Prostate gland (tissue), 2 donors: ENCODE data around the gene PLEKHA7. TPM values are rescaled to one million over a fixed set of nuclear protein-coding genes. Genes with fewer than 3 reads are reported as not detected.
A peak's percentile ranks its signal among the peaks of the same experiment; 100 is the strongest.

Source experiments
- DNase-seq: peaks from one replicate; pipeline ENCODE4 v3.0.0-alpha.2; 2019; ENCODE audit warnings: low spot score
- H3K27ac ChIP-seq, 2 donors: fragments of 200-600 bp; sonication (generic); 2 replicates each; pipeline ENCODE4 v1.5.1; 2017 to 2019
- H3K27me3 ChIP-seq: fragments of 200-600 bp; sonication (generic); replicated peaks from 2 replicates; pipeline ENCODE4 v1.5.1; 2019; ENCODE audit not compliant: insufficient read depth
- H3K36me3 ChIP-seq, 2 donors: fragments of 200-600 bp; sonication (generic); 1 replicate in 1 of 2; 2 replicates in 1 of 2; pipeline versions ENCODE4 v1.5.1 to v1.8.1; 2017 to 2019
- H3K4me1 ChIP-seq: fragments of 200-600 bp; sonication (generic); replicated peaks from 2 replicates; pipeline ENCODE4 v1.5.1; 2019
- H3K4me3 ChIP-seq, 2 donors: fragments of 200-600 bp; sonication (generic); 2 replicates each; pipeline ENCODE4 v1.5.1; 2017 to 2019
- H3K9me3 ChIP-seq: fragments of 200-600 bp; sonication (generic); 2 replicates; pipeline ENCODE4 v1.5.1; 2017
- CTCF ChIP-seq, 4 experiments: fragments of 200-600 bp in 2 of 4; fragments of 450-650 bp in 2 of 4; sonication (generic) in 2 of 4; IDR thresholded peaks; 1 replicate in 3 of 4; 2 replicates in 1 of 4; pipeline ENCODE4 v1.5.1; 2016 to 2019; ENCODE audit warnings: antibody characterized with exemption in 4 of 4, mild to moderate bottlenecking in 2 of 4, moderate library complexity in 2 of 4
- POLR2A ChIP-seq: fragments of 450-650 bp; IDR thresholded peaks from one replicate; pipeline ENCODE4 v1.6.1; 2016; ENCODE audit warnings: antibody characterized with exemption, mild to moderate bottlenecking
- POLR2AphosphoS5 ChIP-seq: sonication (generic); formaldehyde crosslinking; IDR thresholded peaks from one replicate; pipeline ENCODE4 v1.6.1; 2017; ENCODE audit warnings: antibody characterized with exemption
- WGBS: methylation state at CpG from one replicate; pipeline ENCODE4 v1.1.5; 2018; 5-methylcytosine and 5-hydroxymethylcytosine counted together
- intact Hi-C: fragments of 100-400 bp; cut with DNase I; formaldehyde crosslinking; loops from one replicate; pipeline ENCODE4 v1.14.2; 2022
- total RNA-seq, 2 donors: library from RNA; depleted of rRNA; stranded (reverse); fragments of >200 nt; gene quantifications; one replicate each; pipeline ENCODE4 v1.1.0, GENCODE V29; 2016

Gene PLEKHA7
- total RNA-seq, 2 donors from 2014 or later = 14.6 to 38.3 TPM

DNA sequence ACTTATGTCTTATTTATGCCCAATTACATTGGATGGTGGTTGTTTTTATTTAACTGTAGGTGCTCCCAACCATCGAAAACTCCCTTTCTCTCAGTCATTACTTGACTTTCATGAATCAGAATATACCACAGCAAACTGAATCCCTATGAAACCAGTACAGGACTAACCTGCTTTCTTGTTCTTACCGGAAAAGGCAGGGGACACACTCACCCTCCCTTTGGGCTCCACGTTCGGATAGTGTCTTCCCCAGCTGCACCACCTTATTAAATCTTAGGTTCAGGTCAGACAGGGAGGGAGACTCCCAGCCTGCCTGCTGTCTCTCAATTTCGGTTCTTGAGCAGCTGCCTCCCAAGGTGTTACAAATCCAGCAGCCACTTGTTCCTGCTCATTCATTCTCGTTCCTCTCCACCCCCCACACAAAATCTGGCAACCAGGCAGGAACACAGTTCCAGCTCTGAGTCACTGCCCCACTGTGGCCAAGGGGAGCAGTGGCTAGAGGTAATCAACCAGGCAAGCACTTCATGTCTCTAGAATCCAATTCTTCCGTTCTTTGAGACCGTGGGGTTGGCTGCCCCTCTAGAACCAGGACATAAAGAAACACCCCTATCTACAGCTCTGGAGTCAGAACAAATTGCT, 133.0 kb downstream of the PLEKHA7 start:
- H3K27ac ChIP-seq = peak overlapping the region in 1 of 2 donors; percentile 9
- intact Hi-C loops = no loop called here
- TF ChIP-seq POLR2A (no peak), CTCF (IDR thresholded peaks at IDR 0.05) (peak in 3 of 4 experiments; percentile 28 to 55 (median 47)), POLR2AphosphoS5 (peak; percentile 72)
- WGBS = 29% methylated on average over 8 of the region's 8 CpGs
- peak; percentile 83 for DNase-seq
- H3K4me1 ChIP-seq = peaks cover 2% of the 10 kb centered on the region
- no peaks in the 10 kb centered on the region for H3K36me3 ChIP-seq
- no peaks in the 10 kb centered on the region for H3K27me3 ChIP-seq
- no peaks in the 10 kb centered on the region for H3K9me3 ChIP-seq
- no peak overlapping the region for H3K4me3 ChIP-seq

DNA sequence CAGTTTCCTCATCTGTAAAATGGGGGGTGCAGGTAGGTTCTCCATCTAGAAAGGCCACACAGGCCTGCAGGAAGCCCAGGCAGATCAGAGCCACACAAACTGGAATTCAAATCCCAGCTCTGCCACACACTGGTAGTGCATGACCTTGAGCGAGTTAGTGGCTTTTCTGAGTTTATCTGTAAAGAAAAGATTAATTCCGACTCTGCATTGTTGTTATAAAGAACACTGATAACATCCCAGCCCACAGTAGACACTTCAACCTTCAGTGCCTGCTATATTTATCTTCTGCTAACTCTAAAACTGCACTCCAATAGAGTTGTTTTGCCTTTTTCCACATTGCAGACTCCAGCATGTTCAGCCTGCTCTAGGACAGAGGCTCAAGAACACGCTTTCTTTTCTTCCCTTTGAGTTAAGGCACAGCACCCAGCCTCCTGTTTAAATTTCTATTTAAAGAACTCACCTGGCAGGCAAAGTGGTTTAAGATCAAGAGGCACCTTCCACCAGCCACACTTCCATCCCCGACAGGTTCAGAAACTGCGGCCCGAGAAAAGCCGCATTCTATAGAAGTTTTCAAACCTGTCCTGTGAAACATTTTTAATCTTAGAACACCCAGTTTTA, 133.9 kb downstream of the PLEKHA7 start:
- intact Hi-C loops = no loop called here
- WGBS = 70% methylated on average over 7 of the region's 7 CpGs
- no peak overlapping the region for H3K4me3 ChIP-seq
- no peaks in the 10 kb centered on the region for H3K36me3 ChIP-seq
- no peaks in the 10 kb centered on the region for H3K9me3 ChIP-seq
- DNase-seq = no peak
- TF ChIP-seq CTCF (IDR thresholded peaks at IDR 0.05) = no peak
- no peak for TF ChIP-seq POLR2A
- no peak for TF ChIP-seq POLR2AphosphoS5
- no peak overlapping the region for H3K27ac ChIP-seq
- H3K4me1 ChIP-seq = peaks cover 2% of the 10 kb centered on the region
- H3K27me3 ChIP-seq = no peaks in the 10 kb centered on the region

DNA sequence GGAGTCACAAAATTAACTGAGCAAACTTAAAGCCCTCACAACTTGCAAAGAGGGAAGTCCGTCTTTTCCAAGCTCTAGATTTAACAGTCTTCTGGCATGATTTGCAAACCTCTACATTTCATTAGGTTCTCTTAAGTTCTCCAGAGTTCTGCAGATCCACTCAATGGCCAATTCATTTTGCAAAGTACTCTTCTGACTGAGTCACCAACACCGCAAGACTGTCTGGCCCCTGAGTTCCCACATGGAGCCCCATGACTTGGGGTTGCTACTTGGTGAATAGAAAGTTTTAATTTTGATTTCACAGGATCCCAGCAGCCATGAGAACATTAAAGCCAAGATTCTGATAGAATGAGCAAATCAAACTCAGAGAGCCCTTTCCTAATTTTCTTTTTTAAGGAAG, 134.5 kb downstream of the PLEKHA7 start:
- H3K4me3 ChIP-seq = no peak overlapping the region
- no peaks in the 10 kb centered on the region for H3K36me3 ChIP-seq
- H3K27ac ChIP-seq = no peak overlapping the region
- H3K4me1 ChIP-seq = peaks cover 2% of the 10 kb centered on the region
- 86% methylated on average over 2 of the region's 2 CpGs for WGBS
- TF ChIP-seq POLR2AphosphoS5 = no peak
- TF ChIP-seq POLR2A = no peak
- TF ChIP-seq CTCF (IDR thresholded peaks at IDR 0.05) = no peak
- DNase-seq = no peak
- H3K9me3 ChIP-seq = no peaks in the 10 kb centered on the region
- intact Hi-C loops = no loop called here
- no peaks in the 10 kb centered on the region for H3K27me3 ChIP-seq

DNA sequence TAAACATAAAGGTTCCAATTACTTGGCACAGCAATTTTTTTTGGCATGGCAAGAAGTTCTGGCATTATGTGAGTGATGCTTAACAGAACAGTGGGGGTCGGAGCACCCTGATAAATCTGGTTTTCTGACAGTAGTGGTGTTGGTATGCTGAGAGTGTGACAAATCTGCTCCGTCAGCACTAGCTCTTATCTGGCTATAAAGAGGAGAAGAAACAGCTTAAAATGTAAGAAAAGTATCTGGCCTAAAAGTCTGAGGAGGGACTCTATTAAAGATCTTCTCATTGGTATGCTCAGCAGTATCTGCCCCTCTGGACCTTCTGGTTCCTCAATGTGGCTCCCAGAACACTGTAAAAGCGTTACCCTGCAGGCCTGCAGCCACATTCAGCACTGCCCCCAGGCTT, 137.4 kb downstream of the PLEKHA7 start:
- Histone ChIP-seq H3K36me3 (no peaks in the 10 kb centered on the region), H3K9me3 (no peaks in the 10 kb centered on the region), H3K4me3 (no peak overlapping the region), H3K27me3 (no peaks in the 10 kb centered on the region), H3K27ac (peak overlapping the region in 1 of 2 donors; percentile 5), H3K4me1 (peaks cover 2% of the 10 kb centered on the region)
- intact Hi-C loops = no loop called here
- TF ChIP-seq POLR2AphosphoS5 = no peak
- no peak for TF ChIP-seq CTCF (IDR thresholded peaks at IDR 0.05)
- TF ChIP-seq POLR2A = no peak
- DNase-seq = no peak
- 48% methylated on average over 3 of the region's 3 CpGs for WGBS
